RKO (cell line): ENCODE results near the gene PGM1.
A peak's percentile ranks its signal among the peaks of the same experiment; 100 is the strongest.

Source experiments
- DNase-seq: peaks from one replicate; pipeline ENCODE4 v3.0.0-alpha.2; 2016; ENCODE audit warnings: low spot score

PGM1 gene

GRCh38 chr1:63633281-63633680 lies 40.1 kb downstream of the PGM1 start:
- no peak for DNase-seq

GRCh38 chr1:63634471-63634870 lies 41.3 kb downstream of the PGM1 start:
- DNase-seq, result no peak

- DNase-seq, result no peak
Measured at GRCh38 chr1:63635681-63636080, 42.5 kb downstream of the PGM1 start.

GRCh38 chr1:63636192-63637105 lies 43.2 kb downstream of the PGM1 start:
- DNase-seq, result no peak

GRCh38 chr1:63638471-63638870 lies 45.3 kb downstream of the PGM1 start:
- no peak for DNase-seq

GRCh38 chr1:63638875-63639274 lies 45.7 kb downstream of the PGM1 start:
- DNase-seq, result no peak

- no peak for DNase-seq
Measured at GRCh38 chr1:63640633-63641567, 47.7 kb downstream of the PGM1 start.

GRCh38 chr1:63641615-63642014 lies 48.4 kb downstream of the PGM1 start:
- no peak for DNase-seq

GRCh38 chr1:63642901-63643300 lies 49.7 kb downstream of the PGM1 start:
- no peak for DNase-seq

GRCh38 chr1:63643517-63643916 lies 50.3 kb downstream of the PGM1 start:
- DNase-seq, result no peak

GRCh38 chr1:63643926-63644325 lies 50.7 kb downstream of the PGM1 start:
- no peak for DNase-seq

GRCh38 chr1:63645317-63645716 lies 52.1 kb downstream of the PGM1 start:
- DNase-seq, result no peak

- no peak for DNase-seq
Measured at GRCh38 chr1:63648689-63649088, 55.5 kb downstream of the PGM1 start.

GRCh38 chr1:63651161-63651701 lies 58.0 kb downstream of the PGM1 start:
- DNase-seq, result no peak

GRCh38 chr1:63653976-63654375 lies 60.8 kb downstream of the PGM1 start:
- no peak for DNase-seq

GRCh38 chr1:63659448-63659847 lies 66.2 kb downstream of the PGM1 start:
- DNase-seq, result no peak

- DNase-seq, result no peak
Measured at GRCh38 chr1:63662056-63662836, 69.0 kb downstream of the PGM1 start.

- peak; percentile 28 for DNase-seq
Measured at GRCh38 chr1:63662841-63663240, 69.6 kb downstream of the PGM1 start.

- no peak for DNase-seq
Measured at GRCh38 chr1:63663301-63663700, 70.1 kb downstream of the PGM1 start.

- no peak for DNase-seq
Measured at GRCh38 chr1:63663873-63664272, 70.7 kb downstream of the PGM1 start.

- no peak for DNase-seq
Measured at GRCh38 chr1:63664742-63665141, 71.5 kb downstream of the PGM1 start.

GRCh38 chr1:63665410-63665809 lies 72.2 kb downstream of the PGM1 start:
- DNase-seq, result no peak
